MCF 10A (cell line): ENCODE results near the gene PRMT7. TPM values are rescaled to one million over a fixed set of nuclear protein-coding genes. Genes with fewer than 3 reads are reported as not detected.

ENCODE experiments used
- BruUV-seq: library from RNA; stranded (reverse); fragments of 400-500 nt; replicated peaks from 2 replicates; lab custom pipeline; 2021; lab: Mats Ljungman, UMichigan
- CTCF ChIA-PET: fragments of 300-600 bp; sonication (Branson Sonifier 250); formaldehyde crosslinking; extraction: SDS; loops from one replicate; lab custom pipeline; 2021; ENCODE audit warnings: antibody characterized with exemption, inconsistent platforms; lab: Yijun Ruan, JAX
- POLR2A ChIA-PET: fragments of 300-600, 350-650 bp; sonication (Branson Sonifier 250); formaldehyde crosslinking; extraction: SDS; loops from one replicate; lab custom pipeline; 2020; ENCODE audit warnings: antibody characterized with exemption, inconsistent platforms; lab: Yijun Ruan, JAX
- DNase-seq: peaks from one replicate; pipeline ENCODE4 v3.0.0-alpha.2; 2018; ENCODE audit not compliant: unreplicated experiment
- H3K27ac Mint-ChIP-seq: one replicate; pipeline ENCODE4 v1.8.0; 2022; ENCODE audit warnings: mild to moderate bottlenecking, low read depth, mixed read lengths; ENCODE audit not compliant: unreplicated experiment
- H3K27me3 Mint-ChIP-seq: one replicate; pipeline ENCODE4 v1.8.0; 2022; ENCODE audit warnings: mixed read lengths; ENCODE audit not compliant: insufficient read depth, unreplicated experiment
- H3K36me3 Mint-ChIP-seq: one replicate; pipeline ENCODE4 v1.8.0; 2022; ENCODE audit warnings: mild to moderate bottlenecking, moderate library complexity, mixed read lengths; ENCODE audit not compliant: insufficient read depth, unreplicated experiment
- H3K4me1 Mint-ChIP-seq: one replicate; pipeline ENCODE4 v1.8.0; 2022; ENCODE audit warnings: mixed read lengths; ENCODE audit not compliant: insufficient read depth, unreplicated experiment
- H3K4me3 Mint-ChIP-seq: one replicate; pipeline ENCODE4 v1.8.0; 2022; ENCODE audit warnings: mild to moderate bottlenecking, moderate library complexity, mixed read lengths; ENCODE audit not compliant: unreplicated experiment
- H3K9me3 Mint-ChIP-seq: one replicate; pipeline ENCODE4 v1.8.0; 2022; ENCODE audit warnings: mixed read lengths; ENCODE audit not compliant: unreplicated experiment
- intact Hi-C: fragments of 100-400 bp; cut with micrococcal nuclease; formaldehyde crosslinking; loops from 2 replicates; pipeline ENCODE4 v1.14.1; 2022
- total RNA-seq: library from RNA; stranded (reverse); gene quantifications from 2 replicates; pipeline ENCODE4 v1.2.3, GENCODE V29; 2022
- TF ChIP-seq, protein P1 (sequence below): fragments of 200-600 bp; IDR thresholded peaks from one replicate; pipeline ENCODE4 v1.8.0; 2022; ENCODE audit warnings: antibody characterized with exemption, mild to moderate bottlenecking; ENCODE audit not compliant: unreplicated experiment

PRMT7 gene
- total RNA-seq, 1 experiment from 2014 or later = 33.2 TPM

DNA sequence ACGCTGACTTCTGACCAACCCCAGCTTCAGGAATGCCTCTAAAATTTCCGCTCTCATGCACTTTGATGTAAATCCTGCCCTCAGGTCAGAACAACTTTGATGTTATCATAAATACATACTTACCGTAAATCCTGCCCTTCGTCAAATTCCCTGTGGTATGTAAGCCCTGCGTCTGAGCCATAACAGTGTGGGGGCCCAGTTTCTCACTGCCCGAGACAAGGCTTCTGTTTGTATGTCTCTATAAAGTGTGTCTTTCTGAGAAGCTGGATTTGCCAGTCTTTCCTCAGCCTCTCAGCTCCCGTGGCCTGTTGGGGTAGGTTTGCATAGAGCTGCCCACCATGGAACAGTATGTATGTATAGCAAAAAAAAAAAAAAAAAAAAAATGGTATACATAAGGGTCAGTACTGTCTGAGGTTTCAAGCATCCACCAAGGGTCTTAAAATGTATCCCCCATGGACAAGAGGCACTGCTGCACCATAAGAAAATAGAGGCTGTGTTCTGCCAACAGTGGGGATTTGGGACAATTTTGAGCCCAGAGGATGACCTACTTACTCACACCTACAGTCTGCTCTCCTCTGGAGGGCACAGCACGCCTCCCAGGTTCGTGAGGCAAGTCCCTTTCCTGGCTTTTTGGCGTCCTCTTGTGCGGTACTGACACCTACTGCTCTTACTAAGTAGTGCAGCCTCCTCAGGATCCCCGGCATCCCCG is 17.5 kb downstream of the PRMT7 start:
- Mint-ChIP-seq H3K4me1 (peaks cover 10% of the 10 kb centered on the region), H3K27ac (no peak overlapping the region), H3K9me3 (no peaks in the 10 kb centered on the region), H3K27me3 (no peaks in the 10 kb centered on the region), H3K4me3 (no peak overlapping the region), H3K36me3 (peaks cover 34% of the 10 kb centered on the region)
- intact Hi-C loops = loop anchor here (1.0 kb wide), 3 partner anchors 67 to 91 kb away; no protein-coding TSS in a partner anchor
- POLR2A ChIA-PET = interaction anchor here (1.2 to 3.4 kb wide), 7 partner anchors 13 to 90 kb away, joined by 4 to 21 read pairs (median 6); partner anchors contain the start of genes PRMT7, SLC7A6 and SLC7A6OS
- peak; percentile 88 for DNase-seq
- BruUV-seq = no TSS peak
- TF ChIP-seq, protein P1, sequence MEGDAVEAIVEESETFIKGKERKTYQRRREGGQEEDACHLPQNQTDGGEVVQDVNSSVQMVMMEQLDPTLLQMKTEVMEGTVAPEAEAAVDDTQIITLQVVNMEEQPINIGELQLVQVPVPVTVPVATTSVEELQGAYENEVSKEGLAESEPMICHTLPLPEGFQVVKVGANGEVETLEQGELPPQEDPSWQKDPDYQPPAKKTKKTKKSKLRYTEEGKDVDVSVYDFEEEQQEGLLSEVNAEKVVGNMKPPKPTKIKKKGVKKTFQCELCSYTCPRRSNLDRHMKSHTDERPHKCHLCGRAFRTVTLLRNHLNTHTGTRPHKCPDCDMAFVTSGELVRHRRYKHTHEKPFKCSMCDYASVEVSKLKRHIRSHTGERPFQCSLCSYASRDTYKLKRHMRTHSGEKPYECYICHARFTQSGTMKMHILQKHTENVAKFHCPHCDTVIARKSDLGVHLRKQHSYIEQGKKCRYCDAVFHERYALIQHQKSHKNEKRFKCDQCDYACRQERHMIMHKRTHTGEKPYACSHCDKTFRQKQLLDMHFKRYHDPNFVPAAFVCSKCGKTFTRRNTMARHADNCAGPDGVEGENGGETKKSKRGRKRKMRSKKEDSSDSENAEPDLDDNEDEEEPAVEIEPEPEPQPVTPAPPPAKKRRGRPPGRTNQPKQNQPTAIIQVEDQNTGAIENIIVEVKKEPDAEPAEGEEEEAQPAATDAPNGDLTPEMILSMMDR = peak; percentile 91
- CTCF ChIA-PET = interaction anchor here (0.6 to 18.2 kb wide), 38 partner anchors 8 to 323 kb away, joined by 3 to 308 read pairs (median 4); partner anchors contain the start of genes DDX28, DUS2, ESRP2 and PLA2G15

DNA sequence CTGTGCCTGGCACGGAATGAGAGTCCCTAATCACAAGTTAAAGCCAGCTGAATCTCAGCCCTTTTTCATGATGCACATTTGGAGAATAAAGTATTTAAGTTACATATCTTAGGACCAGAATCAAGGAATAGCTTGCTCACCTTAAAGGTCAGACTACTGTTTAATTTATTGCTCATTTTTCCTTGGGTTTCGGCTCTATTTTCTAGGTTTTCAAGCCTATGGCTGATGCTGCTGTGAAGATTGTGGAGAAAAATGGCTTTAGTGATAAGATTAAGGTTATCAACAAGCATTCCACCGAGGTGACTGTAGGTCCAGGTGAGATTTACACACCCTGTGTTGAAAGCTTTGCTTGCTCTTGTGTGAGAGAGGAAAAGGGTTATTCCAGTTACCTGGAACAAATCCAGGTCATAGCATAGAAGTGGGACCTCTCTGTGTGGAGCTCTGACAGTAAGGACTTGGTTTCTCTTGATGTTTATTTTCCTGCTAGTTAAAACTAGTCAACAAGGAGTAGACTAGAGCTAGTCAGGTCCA is 18.1 kb downstream of the PRMT7 start:
- H3K4me1 Mint-ChIP-seq = peaks cover 12% of the 10 kb centered on the region
- no peaks in the 10 kb centered on the region for H3K27me3 Mint-ChIP-seq
- no peak overlapping the region for H3K27ac Mint-ChIP-seq
- POLR2A ChIA-PET = interaction anchor here (1.2 to 3.4 kb wide), 4 partner anchors 17 to 91 kb away, joined by 5 to 21 read pairs (median 12); partner anchors contain the start of gene SLC7A6
- CTCF ChIA-PET = interaction anchor here (0.5 to 18.2 kb wide), 38 partner anchors 9 to 514 kb away, joined by 3 to 308 read pairs (median 4); partner anchors contain the start of genes DDX28, DUS2, ESRP2 and PLA2G15
- H3K9me3 Mint-ChIP-seq = no peaks in the 10 kb centered on the region
- no peak overlapping the region for H3K4me3 Mint-ChIP-seq
- intact Hi-C loops = loop anchor here (1.0 kb wide), 3 partner anchors 68 to 92 kb away; no protein-coding TSS in a partner anchor
- no TSS peak for BruUV-seq
- TF ChIP-seq, protein P1 = no peak
- H3K36me3 Mint-ChIP-seq = peaks cover 32% of the 10 kb centered on the region
- DNase-seq = no peak

- ChIA-PET CTCF (interaction anchor here (0.7 to 5.3 kb wide), 3 partner anchors 69 to 170 kb away, joined by 3 to 43 read pairs (median 3); partner anchors contain the start of gene SLC7A6), POLR2A (interaction anchor here (0.6 to 1.6 kb wide), 4 partner anchors 21 to 364 kb away, joined by 3 to 5 read pairs (median 4); partner anchors contain the start of genes PRMT7, SLC7A6 and SLC7A6OS)
- Mint-ChIP-seq H3K27me3 (no peaks in the 10 kb centered on the region), H3K4me1 (peaks cover 25% of the 10 kb centered on the region), H3K27ac (no peak overlapping the region), H3K36me3 (peaks cover 18% of the 10 kb centered on the region), H3K4me3 (no peak overlapping the region), H3K9me3 (no peaks in the 10 kb centered on the region)
- BruUV-seq = no TSS peak
- DNase-seq = no peak
- TF ChIP-seq, protein P1 = no peak
- intact Hi-C loops = no loop called here
Observed at GRCh38 chr16:68331879-68332410, 21.1 kb downstream of the PRMT7 start.
